ENCODE data around the gene AP2B1. TPM values are rescaled to one million over a fixed set of nuclear protein-coding genes. Genes with fewer than 3 reads are reported as not detected.

The AP2B1 gene
- total RNA-seq, 1 experiment from 2014 or later: 198 TPM

DNA sequence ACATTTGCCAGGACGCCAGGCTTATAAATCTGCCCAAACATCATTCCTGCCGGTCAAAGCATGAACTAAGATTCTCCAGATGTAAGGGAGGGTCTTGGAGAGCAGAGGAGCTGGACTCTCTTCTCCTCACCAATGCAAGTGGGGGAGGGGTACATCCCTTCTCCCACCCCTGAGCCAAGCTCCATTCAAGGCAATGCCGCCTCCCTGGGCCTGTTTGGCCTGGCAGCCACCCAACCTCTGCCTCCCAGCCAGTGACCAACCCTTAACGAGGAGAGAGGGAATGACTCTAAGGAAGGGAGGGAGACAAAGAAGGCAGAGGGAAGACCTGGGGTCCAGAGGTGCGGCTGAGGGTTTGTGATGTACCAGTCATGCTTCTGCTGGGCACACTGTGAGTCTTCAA lies 187.4 kb downstream of the AP2B1 start:
- TF ChIP-seq ZFX (IDR thresholded peaks at IDR 0.05): no peak
- TF ChIP-seq, protein P1, sequence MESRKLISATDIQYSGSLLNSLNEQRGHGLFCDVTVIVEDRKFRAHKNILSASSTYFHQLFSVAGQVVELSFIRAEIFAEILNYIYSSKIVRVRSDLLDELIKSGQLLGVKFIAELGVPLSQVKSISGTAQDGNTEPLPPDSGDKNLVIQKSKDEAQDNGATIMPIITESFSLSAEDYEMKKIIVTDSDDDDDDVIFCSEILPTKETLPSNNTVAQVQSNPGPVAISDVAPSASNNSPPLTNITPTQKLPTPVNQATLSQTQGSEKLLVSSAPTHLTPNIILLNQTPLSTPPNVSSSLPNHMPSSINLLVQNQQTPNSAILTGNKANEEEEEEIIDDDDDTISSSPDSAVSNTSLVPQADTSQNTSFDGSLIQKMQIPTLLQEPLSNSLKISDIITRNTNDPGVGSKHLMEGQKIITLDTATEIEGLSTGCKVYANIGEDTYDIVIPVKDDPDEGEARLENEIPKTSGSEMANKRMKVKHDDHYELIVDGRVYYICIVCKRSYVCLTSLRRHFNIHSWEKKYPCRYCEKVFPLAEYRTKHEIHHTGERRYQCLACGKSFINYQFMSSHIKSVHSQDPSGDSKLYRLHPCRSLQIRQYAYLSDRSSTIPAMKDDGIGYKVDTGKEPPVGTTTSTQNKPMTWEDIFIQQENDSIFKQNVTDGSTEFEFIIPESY (IDR thresholded peaks at IDR 0.05; ENCODE audit: extremely low read depth, insufficient replicate concordance, low read length): no peak
- TF ChIP-seq, protein P2, sequence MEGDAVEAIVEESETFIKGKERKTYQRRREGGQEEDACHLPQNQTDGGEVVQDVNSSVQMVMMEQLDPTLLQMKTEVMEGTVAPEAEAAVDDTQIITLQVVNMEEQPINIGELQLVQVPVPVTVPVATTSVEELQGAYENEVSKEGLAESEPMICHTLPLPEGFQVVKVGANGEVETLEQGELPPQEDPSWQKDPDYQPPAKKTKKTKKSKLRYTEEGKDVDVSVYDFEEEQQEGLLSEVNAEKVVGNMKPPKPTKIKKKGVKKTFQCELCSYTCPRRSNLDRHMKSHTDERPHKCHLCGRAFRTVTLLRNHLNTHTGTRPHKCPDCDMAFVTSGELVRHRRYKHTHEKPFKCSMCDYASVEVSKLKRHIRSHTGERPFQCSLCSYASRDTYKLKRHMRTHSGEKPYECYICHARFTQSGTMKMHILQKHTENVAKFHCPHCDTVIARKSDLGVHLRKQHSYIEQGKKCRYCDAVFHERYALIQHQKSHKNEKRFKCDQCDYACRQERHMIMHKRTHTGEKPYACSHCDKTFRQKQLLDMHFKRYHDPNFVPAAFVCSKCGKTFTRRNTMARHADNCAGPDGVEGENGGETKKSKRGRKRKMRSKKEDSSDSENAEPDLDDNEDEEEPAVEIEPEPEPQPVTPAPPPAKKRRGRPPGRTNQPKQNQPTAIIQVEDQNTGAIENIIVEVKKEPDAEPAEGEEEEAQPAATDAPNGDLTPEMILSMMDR (IDR thresholded peaks at IDR 0.05 in 2 of 3, conservative IDR thresholded peaks at IDR 0.05 in 1 of 3; ENCODE audit: borderline replicate concordance in 1 of 3, insufficient read depth in 1 of 3, low read depth in 2 of 3, low read length in 2 of 3): no peak
- no peak for TF ChIP-seq SP1 (IDR thresholded peaks at IDR 0.05; ENCODE audit: low read depth)
- TF ChIP-seq SRF (IDR thresholded peaks at IDR 0.05; ENCODE audit: low read depth): no peak
- no peak for TF ChIP-seq EZH2phosphoT487 (IDR thresholded peaks at IDR 0.05; ENCODE audit: borderline replicate concordance)
- TF ChIP-seq ELF1 (IDR thresholded peaks at IDR 0.05; ENCODE audit: borderline replicate concordance, low read depth): no peak
- no peak for TF ChIP-seq FOSL1 (IDR thresholded peaks at IDR 0.05; ENCODE audit: low read depth)
- TF ChIP-seq TCF7L2 (IDR thresholded peaks at IDR 0.05; ENCODE audit: borderline replicate concordance, extremely low read depth, insufficient read depth, insufficient read length): no peak
- no peak for TF ChIP-seq YY1 (IDR thresholded peaks at IDR 0.05; ENCODE audit: extremely low read depth, insufficient replicate concordance, low read depth, low read length)
- no peak for TF ChIP-seq RAD21 (IDR thresholded peaks at IDR 0.05; ENCODE audit: low read depth)
- H3K4me2 ChIP-seq (ENCODE audit: low read length): no peak overlapping the region
- BruUV-seq (replicated peaks): no TSS peak
- H3K27ac ChIP-seq (ENCODE audit: low read depth, low read length): no peak overlapping the region
- no peaks in the 10 kb centered on the region for H3K9me3 ChIP-seq (ENCODE audit: control insufficient read depth in 1 of 2, insufficient read depth in 1 of 2, low read depth in 1 of 2, low read length in 2 of 2)
- ChIA-PET CTCF (interaction anchor here (0.9 kb wide), 1 partner anchor 11 kb away, joined by 3 read pairs; no protein-coding TSS in a partner anchor), RAD21 (ENCODE audit: low non-redundant PET in 1 of 2, low total read pairs in 2 of 2, uncharacterized antibody in 2 of 2, unreplicated experiment in 2 of 2) (no interaction called here), POLR2A (no interaction called here)
- H3K4me1 ChIP-seq (ENCODE audit: control insufficient read depth in 1 of 2, insufficient read depth in 2 of 2, low read length in 2 of 2): no peaks in the 10 kb centered on the region
- ATAC-seq: no peak
- H3K36me3 ChIP-seq (ENCODE audit: control insufficient read depth in 1 of 2, insufficient read depth in 2 of 2, low read length in 2 of 2): no peaks in the 10 kb centered on the region
- H3K79me2 ChIP-seq (ENCODE audit: insufficient read depth, low read length): no peaks in the 10 kb centered on the region
- no peaks in the 10 kb centered on the region for H3K27me3 ChIP-seq (ENCODE audit: insufficient read depth, low read length)
- intact Hi-C loops (cut with micrococcal nuclease): no loop called here
- no peaks in the 10 kb centered on the region for H4K20me1 ChIP-seq (ENCODE audit: insufficient read depth)
- no peak overlapping the region for H3K9ac ChIP-seq (ENCODE audit: low read length)
- H2AFZ ChIP-seq (ENCODE audit: low read depth, low read length, poor library complexity, severe bottlenecking): no peak overlapping the region
- no peak for DNase-seq (ENCODE audit: low read depth, low spot score)
- H3K4me3 ChIP-seq (replicated peaks in 1 of 2; ENCODE audit: low read depth in 1 of 2, low read length in 2 of 2): no peak overlapping the region
- H3K9me2 ChIP-seq (ENCODE audit: insufficient read depth): no peaks in the 10 kb centered on the region
